Measurements from ENCODE around the gene ARID1B. TPM values are rescaled to one million over a fixed set of nuclear protein-coding genes. Genes with fewer than 3 reads are reported as not detected.

ARID1B gene
- total RNA-seq, 4 donors from 2014 or later, result 70.5 to 135 (median 78.2) TPM

GRCh38 chr6:157055863-157056262, 278.7 kb downstream of the ARID1B start:
- ATAC-seq (ENCODE audit: low FRiP score) (no peak), DNase-seq (ENCODE audit: low spot score) (no peak)
- TF ChIP-seq CTCF (IDR thresholded peaks at IDR 0.05), result no peak

- ATAC-seq (ENCODE audit: low FRiP score) (no peak), DNase-seq (ENCODE audit: low spot score) (no peak)
- TF ChIP-seq CTCF (IDR thresholded peaks at IDR 0.05), result no peak
These were observed 279.1 kb downstream of the ARID1B start for GRCh38 chr6:157056275-157056674.

- DNase-seq (ENCODE audit: low spot score) (no peak), ATAC-seq (ENCODE audit: low FRiP score) (no peak)
- TF ChIP-seq CTCF (IDR thresholded peaks at IDR 0.05), result no peak
These were observed 281.4 kb downstream of the ARID1B start for GRCh38 chr6:157058574-157058973.

- TF ChIP-seq CTCF (IDR thresholded peaks at IDR 0.05), result no peak
- no peak for ATAC-seq (ENCODE audit: low FRiP score)
These were observed 282.6 kb downstream of the ARID1B start for GRCh38 chr6:157059781-157060180.

GRCh38 chr6:157060440-157060952, 283.3 kb downstream of the ARID1B start:
- DNase-seq (ENCODE audit: low spot score) (no peak), ATAC-seq (ENCODE audit: low FRiP score) (no peak)
- no peak for TF ChIP-seq CTCF (IDR thresholded peaks at IDR 0.05)

More at GRCh38 chr6:157059781-157060180, 282.6 kb downstream of the ARID1B start:
- DNase-seq (ENCODE audit: low spot score), result no peak

- no peak for TF ChIP-seq CTCF (IDR thresholded peaks at IDR 0.05)
- ATAC-seq (ENCODE audit: low FRiP score) (no peak), DNase-seq (ENCODE audit: low spot score) (no peak)
These were observed 284.8 kb downstream of the ARID1B start for GRCh38 chr6:157061770-157062594.
